GM12891 (cell line): ENCODE results near the gene USP12.
"Not testable (repeated sequence)": the region's sequence is repeated elsewhere in the genome, so short reads cannot be mapped to it uniquely, and the experiment has no call there.

ENCODE experiments used
- POLR2A ChIP-seq: IDR thresholded peaks from 2 replicates; pipeline ENCODE4 v1.6.1; 2011; ENCODE audit warnings: low read depth, low read length, control low read depth
- POLR2AphosphoS5 ChIP-seq: IDR thresholded peaks from 2 replicates; pipeline ENCODE4 v1.6.1; 2011; ENCODE audit warnings: low read depth, low read length, control low read depth
- POU2F2 ChIP-seq: IDR thresholded peaks from 2 replicates; pipeline ENCODE4 v1.6.1; 2011; ENCODE audit warnings: low read depth, mild to moderate bottlenecking, control low read depth, low read length, moderate library complexity

- TF ChIP-seq POU2F2, POLR2A, POLR2AphosphoS5: not testable (repeated sequence)
These were observed 48.2 kb downstream of the USP12 start for GRCh38 chr13:27123445-27123844.
